Breast epithelium (tissue), 3 donors: Measurements from ENCODE around the gene FAM217A.

Experiments
- POLR2A ChIP-seq: fragments of 450-650 bp; IDR thresholded peaks from one replicate; pipeline ENCODE4 v1.6.1; 2016; ENCODE audit warnings: antibody characterized with exemption, mild to moderate bottlenecking, moderate library complexity
- POLR2AphosphoS5 ChIP-seq, 3 donors: sonication (generic); formaldehyde crosslinking; IDR thresholded peaks; one replicate each; pipeline ENCODE4 v1.6.1; 2017; ENCODE audit warnings: antibody characterized with exemption in 3 of 3
- TF ChIP-seq, protein P1 (sequence below), 3 donors: fragments of 450-650 bp; IDR thresholded peaks; one replicate each; pipeline ENCODE4 v1.5.1; 2016 to 2017; ENCODE audit warnings: antibody characterized with exemption in 3 of 3, mild to moderate bottlenecking in 3 of 3, moderate library complexity in 3 of 3

DNA sequence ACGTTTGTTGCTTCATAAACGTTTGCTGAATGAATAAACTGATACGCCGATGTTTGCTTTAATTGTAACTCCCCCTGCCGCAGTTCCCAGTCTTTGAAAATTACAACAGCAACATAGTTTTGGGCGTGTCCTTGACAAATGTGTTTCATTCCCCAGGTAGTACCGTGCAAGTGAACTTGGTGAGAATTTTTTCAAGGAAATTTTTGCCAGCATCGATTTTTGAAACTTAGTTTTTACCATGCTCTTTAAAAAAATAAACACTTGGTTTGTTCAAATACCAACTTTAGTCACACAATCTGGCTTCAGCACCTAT, 60.1 kb downstream of the FAM217A start:
- TF ChIP-seq POLR2A: no peak
- TF ChIP-seq, protein P1, sequence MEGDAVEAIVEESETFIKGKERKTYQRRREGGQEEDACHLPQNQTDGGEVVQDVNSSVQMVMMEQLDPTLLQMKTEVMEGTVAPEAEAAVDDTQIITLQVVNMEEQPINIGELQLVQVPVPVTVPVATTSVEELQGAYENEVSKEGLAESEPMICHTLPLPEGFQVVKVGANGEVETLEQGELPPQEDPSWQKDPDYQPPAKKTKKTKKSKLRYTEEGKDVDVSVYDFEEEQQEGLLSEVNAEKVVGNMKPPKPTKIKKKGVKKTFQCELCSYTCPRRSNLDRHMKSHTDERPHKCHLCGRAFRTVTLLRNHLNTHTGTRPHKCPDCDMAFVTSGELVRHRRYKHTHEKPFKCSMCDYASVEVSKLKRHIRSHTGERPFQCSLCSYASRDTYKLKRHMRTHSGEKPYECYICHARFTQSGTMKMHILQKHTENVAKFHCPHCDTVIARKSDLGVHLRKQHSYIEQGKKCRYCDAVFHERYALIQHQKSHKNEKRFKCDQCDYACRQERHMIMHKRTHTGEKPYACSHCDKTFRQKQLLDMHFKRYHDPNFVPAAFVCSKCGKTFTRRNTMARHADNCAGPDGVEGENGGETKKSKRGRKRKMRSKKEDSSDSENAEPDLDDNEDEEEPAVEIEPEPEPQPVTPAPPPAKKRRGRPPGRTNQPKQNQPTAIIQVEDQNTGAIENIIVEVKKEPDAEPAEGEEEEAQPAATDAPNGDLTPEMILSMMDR (IDR thresholded peaks at IDR 0.05): no peak
- no peak for TF ChIP-seq POLR2AphosphoS5 (IDR thresholded peaks at IDR 0.05)
